Breast epithelium (tissue), 3 donors: Measurements from ENCODE around the gene DCTN2.

Experiments used
- CTCF ChIP-seq, 3 donors: fragments of 450-650 bp; IDR thresholded peaks; one replicate each; pipeline ENCODE4 v1.5.1; 2016 to 2017; ENCODE audit warnings: antibody characterized with exemption in 3 of 3, mild to moderate bottlenecking in 3 of 3, moderate library complexity in 3 of 3
- POLR2A ChIP-seq: fragments of 450-650 bp; IDR thresholded peaks from one replicate; pipeline ENCODE4 v1.6.1; 2016; ENCODE audit warnings: antibody characterized with exemption, mild to moderate bottlenecking, moderate library complexity
- POLR2AphosphoS5 ChIP-seq, 3 donors: sonication (generic); formaldehyde crosslinking; IDR thresholded peaks; one replicate each; pipeline ENCODE4 v1.6.1; 2017; ENCODE audit warnings: antibody characterized with exemption in 3 of 3

DNA sequence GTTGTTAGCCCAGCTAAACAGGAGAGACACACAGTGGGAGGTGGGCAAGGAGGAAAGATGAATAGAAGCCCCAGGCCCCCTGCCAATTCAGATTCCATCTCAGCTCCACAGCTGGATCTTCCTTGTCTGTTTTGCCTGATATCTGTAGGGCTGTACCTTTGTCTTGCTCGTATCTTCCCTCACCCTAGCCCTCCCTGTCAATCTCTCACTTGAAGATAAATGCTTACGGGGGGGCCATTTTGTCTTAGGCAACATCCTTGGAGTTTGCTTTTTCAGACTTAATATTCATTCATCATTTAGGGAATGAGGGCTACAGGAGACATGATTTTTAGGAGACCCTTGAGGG is 5.3 kb upstream of the DCTN2 start:
- TF ChIP-seq CTCF (IDR thresholded peaks at IDR 0.05) (no peak), POLR2A (no peak), POLR2AphosphoS5 (IDR thresholded peaks at IDR 0.05) (no peak)
